CD14-positive monocyte (primary cell): ENCODE data around the gene LHFPL5. TPM values are rescaled to one million over a fixed set of nuclear protein-coding genes. Genes with fewer than 3 reads are reported as not detected.

Experiments
- DNase-seq, 3 donors: peaks; one replicate each; pipeline ENCODE4 v3.0.0-alpha.2; 2011 to 2022
- H2AFZ ChIP-seq: 2 replicates; pipeline ENCODE4 v1.6.0; 2012; ENCODE audit warnings: mild to moderate bottlenecking, low read depth, low read length, inconsistent platforms; ENCODE audit not compliant: insufficient read depth, poor library complexity, severe bottlenecking
- H3K27ac ChIP-seq, 2 donors: 1 replicate in 1 of 2; 2 replicates in 1 of 2; pipeline ENCODE4 v1.5.1; 2012 to 2013; ENCODE audit warnings: low read length in 2 of 2, control low read depth in 1 of 2, inconsistent platforms in 1 of 2, low read depth in 1 of 2, mild to moderate bottlenecking in 1 of 2
- H3K27me3 ChIP-seq, 2 donors: one replicate each; pipeline versions ENCODE4 v1.6.0 to v1.6.1; 2011 to 2013; ENCODE audit warnings: low read length in 2 of 2; ENCODE audit not compliant: control insufficient read depth in 2 of 2, insufficient read depth in 2 of 2
- H3K36me3 ChIP-seq, 2 donors: replicated peaks in 1 of 2; 1 replicate in 1 of 2; 2 replicates in 1 of 2; pipeline versions ENCODE4 v1.5.1 to v1.6.1; 2012 to 2013; ENCODE audit warnings: low read length in 2 of 2, control low read depth in 1 of 2, inconsistent platforms in 1 of 2, mild to moderate bottlenecking in 1 of 2; ENCODE audit not compliant: insufficient read depth in 2 of 2, control insufficient read depth in 1 of 2
- H3K4me1 ChIP-seq, 2 donors: 1 replicate in 1 of 2; 2 replicates in 1 of 2; pipeline versions ENCODE4 v1.5.1 to v1.6.1; 2012 to 2013; ENCODE audit warnings: low read length in 2 of 2, control low read depth in 1 of 2, inconsistent platforms in 1 of 2, mild to moderate bottlenecking in 1 of 2, moderate library complexity in 1 of 2; ENCODE audit not compliant: insufficient read depth in 2 of 2, control insufficient read depth in 1 of 2
- H3K4me2 ChIP-seq: replicated peaks from 2 replicates; pipeline ENCODE3; 2012; ENCODE audit warnings: low read length, moderate library complexity, mild to moderate bottlenecking; ENCODE audit not compliant: poor library complexity, severe bottlenecking; ENCODE audit errors: extremely low read depth
- H3K4me3 ChIP-seq, 3 experiments: fragments of 200-600 bp in 1 of 3; sonication (generic) in 1 of 3; replicated peaks in 1 of 3; 1 replicate in 2 of 3; 2 replicates in 1 of 3; pipeline ENCODE4 v1.5.1; 2011 to 2013; ENCODE audit warnings: low read length in 3 of 3, mild to moderate bottlenecking in 3 of 3, control low read depth in 2 of 3, low read depth in 2 of 3, inconsistent platforms in 1 of 3, moderate library complexity in 1 of 3
- H3K79me2 ChIP-seq: 2 replicates; pipeline ENCODE4 v1.6.0; 2012; ENCODE audit warnings: mild to moderate bottlenecking, control low read depth, inconsistent platforms, low read length, moderate library complexity; ENCODE audit not compliant: insufficient read depth
- H3K9ac ChIP-seq: 2 replicates; pipeline ENCODE4 v1.6.0; 2017; ENCODE audit warnings: low read length, mild to moderate bottlenecking; ENCODE audit not compliant: insufficient read depth, poor library complexity, severe bottlenecking
- H3K9me3 ChIP-seq, 2 donors: replicated peaks in 1 of 2; 1 replicate in 1 of 2; 2 replicates in 1 of 2; pipeline versions ENCODE4 v1.5.1 to v1.6.1; 2012 to 2013; ENCODE audit warnings: low read length in 2 of 2, control low read depth in 1 of 2; ENCODE audit not compliant: control insufficient read depth in 1 of 2, insufficient read depth in 1 of 2
- H4K20me1 ChIP-seq: 2 replicates; pipeline ENCODE4 v1.6.0; 2012; ENCODE audit warnings: mild to moderate bottlenecking, low read length, control low read depth, moderate library complexity; ENCODE audit not compliant: insufficient read depth
- H3K27ac Mint-ChIP-seq, 7 donors: one replicate each; pipeline ENCODE4 v1.8.0; 2020; ENCODE audit warnings: mild to moderate bottlenecking in 7 of 7, mixed read lengths in 7 of 7, moderate library complexity in 6 of 7, inconsistent platforms in 2 of 7
- H3K27me3 Mint-ChIP-seq, 3 donors: one replicate each; pipeline ENCODE4 v1.8.0; 2021 to 2022; ENCODE audit warnings: low read depth in 3 of 3, mild to moderate bottlenecking in 3 of 3, mixed read lengths in 3 of 3, moderate library complexity in 3 of 3, inconsistent platforms in 1 of 3
- H3K36me3 Mint-ChIP-seq, 2 donors: one replicate each; pipeline ENCODE4 v1.8.0; 2020; ENCODE audit warnings: mixed read lengths in 2 of 2, inconsistent platforms in 1 of 2, mild to moderate bottlenecking in 1 of 2
- H3K4me1 Mint-ChIP-seq: one replicate; pipeline ENCODE4 v1.8.0; 2020; ENCODE audit warnings: mild to moderate bottlenecking, mixed read lengths
- H3K4me3 Mint-ChIP-seq, 2 donors: one replicate each; pipeline ENCODE4 v1.8.0; 2020; ENCODE audit warnings: mild to moderate bottlenecking in 2 of 2, mixed read lengths in 2 of 2, moderate library complexity in 1 of 2
- H3K9me3 Mint-ChIP-seq, 7 donors: one replicate each; pipeline ENCODE4 v1.8.0; 2020 to 2022; ENCODE audit warnings: mixed read lengths in 7 of 7, mild to moderate bottlenecking in 6 of 7, moderate library complexity in 6 of 7, inconsistent platforms in 2 of 7
- CTCF ChIP-seq: fragments of 200-600 bp; IDR thresholded peaks from one replicate; pipeline ENCODE4 v1.8.0; 2022; ENCODE audit warnings: antibody characterized with exemption, mild to moderate bottlenecking
- WGBS: methylation state at CpG from one replicate; pipeline ENCODE4 v1.1.5; 2013; ENCODE audit warnings: missing lambda C conversion rate; ENCODE audit not compliant: insufficient coverage; 5-methylcytosine and 5-hydroxymethylcytosine counted together
- intact Hi-C, 2 donors: fragments of 100-400 bp; cut with micrococcal nuclease; formaldehyde crosslinking; loops; one replicate each; pipeline versions ENCODE4 v1.15.0 to v1.15.1; 2023
- polyA plus RNA-seq, 3 donors: library from polyadenylated mRNA; depleted of rRNA in 1 of 3; unstranded in 2 of 3; stranded (reverse) in 1 of 3; fragments of 300-500 nt in 2 of 3; fragments of >200 nt in 1 of 3; fragmentation: Illumina TruSeq in 2 of 3; gene quantifications; 1 replicate in 2 of 3; 2 replicates in 1 of 3; pipeline ENCODE4 v1.2.3, GENCODE V29; 2012 to 2021

The LHFPL5 gene
- polyA plus RNA-seq, 3 donors, result not detected

- peaks cover 0 to 2% (median 0%) of the 10 kb centered on the region in 7 donors for H3K9me3 Mint-ChIP-seq
- no peaks in the 10 kb centered on the region for H3K79me2 ChIP-seq
These were observed 26.7 kb upstream of the LHFPL5 start for GRCh38 chr6:35778437-35778836.

GRCh38 chr6:35780719-35781118 lies 24.4 kb upstream of the LHFPL5 start, which contains the start of gene CLPSL1:
CLPSL1 (plus strand) TSS chr6:35781019; CDS start chr6:35781111, 92 bp downstream.
- Histone ChIP-seq H4K20me1 (no peaks in the 10 kb centered on the region), H3K36me3 (no peaks in the 10 kb centered on the region), H3K4me2 (no peak within 1 kb of the TSS), H2AFZ (no peak within 1 kb of the TSS), H3K4me3 (no peak within 1 kb of the TSS), H3K27me3 (peaks cover 0 to 18% of the 10 kb centered on the region in 2 donors), H3K79me2 (no peaks in the 10 kb centered on the region), H3K27ac (no peak within 1 kb of the TSS), H3K9ac (no peak within 1 kb of the TSS), H3K4me1 (peaks cover 7 to 9% of the 10 kb centered on the region in 2 donors), H3K9me3 (no peaks in the 10 kb centered on the region)
- H3K4me3 Mint-ChIP-seq, result no peak within 1 kb of the TSS
- TF ChIP-seq CTCF, result no peak
- H3K9me3 Mint-ChIP-seq, result peaks cover 0 to 5% (median 0%) of the 10 kb centered on the region in 7 donors
- H3K36me3 Mint-ChIP-seq, result peaks cover 0 to under 1% of the 10 kb centered on the region in 2 donors
- no peak within 1 kb of the TSS for H3K27ac Mint-ChIP-seq
- peaks cover 15 to 45% (median 42%) of the 10 kb centered on the region in 3 donors for H3K27me3 Mint-ChIP-seq
- WGBS, result 91% methylated on average over 5 of the region's 7 CpGs
- DNase-seq, result no peak
- intact Hi-C loops, result no loop called here
- H3K4me1 Mint-ChIP-seq, result peaks cover 6% of the 10 kb centered on the region

More at GRCh38 chr6:35778437-35778836, 26.7 kb upstream of the LHFPL5 start:
- H3K4me2 ChIP-seq, result no peak overlapping the region
- H3K9me3 ChIP-seq, result no peaks in the 10 kb centered on the region
- 94% methylated on average over 2 of the region's 2 CpGs for WGBS
- no peak overlapping the region for H3K4me3 Mint-ChIP-seq
- H3K27ac Mint-ChIP-seq, result no peak overlapping the region
- H3K27ac ChIP-seq, result no peak overlapping the region
- peaks cover 9% of the 10 kb centered on the region for H3K4me1 Mint-ChIP-seq
- H3K27me3 Mint-ChIP-seq, result peaks cover 18 to 32% (median 31%) of the 10 kb centered on the region in 3 donors
- no peaks in the 10 kb centered on the region for H4K20me1 ChIP-seq
- H3K9ac ChIP-seq, result no peak overlapping the region
- H3K4me1 ChIP-seq, result peaks cover 7 to 9% of the 10 kb centered on the region in 2 donors
- no peak for DNase-seq
- no peak for TF ChIP-seq CTCF
- H3K27me3 ChIP-seq, result peaks cover 0 to 17% of the 10 kb centered on the region in 2 donors
- no peak overlapping the region for H3K4me3 ChIP-seq
- intact Hi-C loops, result loop anchor here in 1 of 2 donors (10.0 kb wide), 1 partner anchor 176 kb away; no protein-coding TSS in a partner anchor
- no peaks in the 10 kb centered on the region for H3K36me3 ChIP-seq
- no peak overlapping the region for H2AFZ ChIP-seq
- H3K36me3 Mint-ChIP-seq, result peaks cover 0 to 3% of the 10 kb centered on the region in 2 donors
